Sigmoid colon (tissue), 4 donors: ENCODE data around the gene PLCL1.

Experiments used
- CTCF ChIP-seq, 4 experiments: fragments of 450-650 bp in 3 of 4; fragments of 200-600 bp in 1 of 4; IDR thresholded peaks; one replicate each; pipeline ENCODE4 v1.5.1; 2016 to 2019; ENCODE audit warnings: antibody characterized with exemption in 4 of 4, mild to moderate bottlenecking in 3 of 4, moderate library complexity in 2 of 4
- POLR2A ChIP-seq, 2 donors: fragments of 450-650 bp; IDR thresholded peaks; one replicate each; pipeline ENCODE4 v1.6.1; 2016; ENCODE audit warnings: antibody characterized with exemption in 2 of 2, mild to moderate bottlenecking in 2 of 2, moderate library complexity in 2 of 2
- POLR2AphosphoS5 ChIP-seq, 4 donors: sonication (generic); formaldehyde crosslinking; IDR thresholded peaks; one replicate each; pipeline ENCODE4 v1.6.1; 2017; ENCODE audit warnings: antibody characterized with exemption in 4 of 4

DNA sequence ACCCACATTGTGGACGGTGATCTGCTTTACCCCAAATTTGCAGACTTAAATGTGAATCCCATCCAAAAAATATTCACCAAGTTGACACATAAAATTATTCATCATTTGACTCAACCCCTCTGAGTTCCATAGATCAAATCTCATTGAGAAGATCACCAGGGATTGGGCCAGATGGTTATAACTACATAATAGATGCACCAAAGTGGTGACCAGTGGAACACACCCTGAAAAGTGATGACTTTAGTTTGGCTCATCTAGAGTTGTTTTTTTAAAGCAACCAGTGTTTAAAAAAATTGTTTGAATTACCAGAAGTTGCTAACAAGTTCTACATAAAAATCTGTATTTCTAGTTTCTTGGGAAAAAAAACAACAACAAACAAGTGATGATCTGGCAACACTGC lies 155.0 kb downstream of the PLCL1 start:
- TF ChIP-seq POLR2AphosphoS5 (IDR thresholded peaks at IDR 0.05): no peak
- TF ChIP-seq CTCF (IDR thresholded peaks at IDR 0.05): no peak
- no peak for TF ChIP-seq POLR2A (IDR thresholded peaks at IDR 0.05)
